Neural cell (in vitro differentiated cells): ENCODE measurements around the gene CDYL. TPM values are rescaled to one million over a fixed set of nuclear protein-coding genes. Genes with fewer than 3 reads are reported as not detected.

Source experiments
- H2AFZ ChIP-seq: fragments of 200-600, 300-800 bp; sonication (generic), shearing (Covaris generic); 2 replicates; pipeline ENCODE4 v1.6.0; 2014; ENCODE audit warnings: low read depth, mild to moderate bottlenecking, antibody characterized with exemption, low read length, moderate library complexity
- H3F3A ChIP-seq: fragments of 200-600 bp; shearing (Covaris generic); 2 replicates; pipeline ENCODE4 v1.6.1; 2016; ENCODE audit warnings: mild to moderate bottlenecking, moderate library complexity, mixed read lengths, antibody characterized with exemption, low read length; ENCODE audit not compliant: insufficient read depth, poor library complexity, severe bottlenecking
- H3K27ac ChIP-seq: fragments of 200-600, 300-800 bp; sonication (generic), shearing (Covaris generic); 2 replicates; pipeline ENCODE4 v1.5.1; 2014; ENCODE audit warnings: mild to moderate bottlenecking, low read length, moderate library complexity
- H3K27me3 ChIP-seq: fragments of 300-800, 200-600 bp; sonication (generic), shearing (Covaris generic); 2 replicates; pipeline ENCODE4 v1.6.0; 2014; ENCODE audit warnings: mild to moderate bottlenecking, low read depth, low read length, moderate library complexity; ENCODE audit not compliant: insufficient read depth
- H3K36me3 ChIP-seq: fragments of 300-800, 200-600 bp; sonication (generic), shearing (Covaris generic); 2 replicates; pipeline ENCODE4 v1.5.1; 2014; ENCODE audit warnings: mild to moderate bottlenecking, antibody characterized with exemption, low read length, moderate library complexity; ENCODE audit not compliant: insufficient read depth
- H3K4me2 ChIP-seq: fragments of 300-800, 200-600 bp; sonication (generic), shearing (Covaris generic); 2 replicates; pipeline ENCODE4 v1.6.0; 2014; ENCODE audit warnings: mild to moderate bottlenecking, low read length
- H3K4me3 ChIP-seq: fragments of 300-800, 200-600 bp; sonication (generic), shearing (Covaris generic); 2 replicates; pipeline ENCODE4 v1.5.1; 2014; ENCODE audit warnings: mild to moderate bottlenecking, low read length, moderate library complexity
- H3K79me2 ChIP-seq: fragments of 200-600 bp; shearing (Covaris generic); replicated peaks from 2 replicates; pipeline ENCODE4 v1.6.0; 2014; ENCODE audit warnings: mild to moderate bottlenecking, low read length, moderate library complexity; ENCODE audit not compliant: insufficient read depth
- H3K9ac ChIP-seq: fragments of 300-800, 200-600 bp; sonication (generic), shearing (Covaris generic); 2 replicates; pipeline ENCODE4 v1.6.1; 2016; ENCODE audit warnings: mild to moderate bottlenecking, low read length, mixed read lengths
- H3K9me2 ChIP-seq: fragments of 200-600 bp; shearing (Covaris generic); 2 replicates; pipeline ENCODE4 v1.6.1; 2016; ENCODE audit warnings: mild to moderate bottlenecking, low read length, mixed read lengths; ENCODE audit not compliant: insufficient read depth
- H3K9me3 ChIP-seq: fragments of 200-600, 300-800 bp; sonication (generic), shearing (Covaris generic); 2 replicates; pipeline ENCODE4 v1.6.1; 2016; ENCODE audit warnings: mild to moderate bottlenecking, mixed run types, low read length, moderate library complexity, mixed read lengths
- H4K20me1 ChIP-seq: fragments of 200-600 bp; shearing (Covaris generic); 2 replicates; pipeline ENCODE4 v1.6.1; 2016; ENCODE audit warnings: mild to moderate bottlenecking, mixed run types; ENCODE audit not compliant: insufficient read depth
- EP300 ChIP-seq: fragments of 450-650 bp; conservative IDR thresholded peaks from 2 replicates; pipeline ENCODE4 v1.6.1; 2014; ENCODE audit warnings: antibody characterized with exemption, mild to moderate bottlenecking, moderate library complexity; ENCODE audit not compliant: poor library complexity, severe bottlenecking
- EZH2 ChIP-seq: fragments of 200-600, 300-800 bp; shearing (Covaris generic), sonication (generic); IDR thresholded peaks from 2 replicates; pipeline ENCODE4 v1.6.1; 2014; ENCODE audit warnings: antibody characterized with exemption, low read length, borderline replicate concordance, mild to moderate bottlenecking; ENCODE audit not compliant: insufficient read depth, poor library complexity, severe bottlenecking
- MXI1 ChIP-seq: fragments of 450-650 bp; conservative IDR thresholded peaks from 2 replicates; pipeline ENCODE4 v1.6.1; 2014; ENCODE audit warnings: antibody characterized with exemption, mild to moderate bottlenecking; ENCODE audit not compliant: poor library complexity, severe bottlenecking
- POLR2AphosphoS5 ChIP-seq: IDR thresholded peaks from 2 replicates; pipeline ENCODE4 v1.6.1; 2012
- RAD21 ChIP-seq: fragments of 450-650 bp; conservative IDR thresholded peaks from 2 replicates; pipeline ENCODE4 v1.6.1; 2014; ENCODE audit warnings: antibody characterized with exemption, mild to moderate bottlenecking, moderate library complexity
- REST ChIP-seq: IDR thresholded peaks from 2 replicates; pipeline ENCODE4 v1.6.1; 2012; ENCODE audit warnings: borderline replicate concordance
- SMC3 ChIP-seq: fragments of 450-650 bp; conservative IDR thresholded peaks from 2 replicates; pipeline ENCODE4 v1.6.1; 2014; ENCODE audit warnings: antibody characterized with exemption, mild to moderate bottlenecking, moderate library complexity; ENCODE audit not compliant: poor library complexity
- TAF1 ChIP-seq: IDR thresholded peaks from 2 replicates; pipeline ENCODE4 v1.6.1; 2012; ENCODE audit warnings: low read depth
- polyA plus RNA-seq: library from polyadenylated mRNA; depleted of rRNA; stranded (reverse); fragments of >200 nt; gene quantifications from 2 replicates; pipeline ENCODE4 v1.2.3, GENCODE V29; 2014
- TF ChIP-seq, protein P1 (sequence below): fragments of 450-650 bp; IDR thresholded peaks from 2 replicates; pipeline ENCODE4 v1.5.1; 2014; ENCODE audit warnings: antibody characterized with exemption, mild to moderate bottlenecking, moderate library complexity; ENCODE audit not compliant: poor library complexity, severe bottlenecking

The CDYL gene
- polyA plus RNA-seq, 1 donor from 2014 or later, result 5.2 TPM

GRCh38 chr6:4975506-4975905 is 199.3 kb downstream of the CDYL start:
- no peak overlapping the region for H3K4me3 ChIP-seq
- H3K4me2 ChIP-seq, result no peak overlapping the region
- H3K9me3 ChIP-seq, result peaks cover 9% of the 10 kb centered on the region
- H3K9ac ChIP-seq, result no peak overlapping the region
- H3K79me2 ChIP-seq, result no peaks in the 10 kb centered on the region
- no peaks in the 10 kb centered on the region for H4K20me1 ChIP-seq
- H3F3A ChIP-seq, result no peaks in the 10 kb centered on the region
- no peak overlapping the region for H2AFZ ChIP-seq
- no peak overlapping the region for H3K27ac ChIP-seq
- no peaks in the 10 kb centered on the region for H3K9me2 ChIP-seq
- no peak for TF ChIP-seq EP300
- no peak for TF ChIP-seq SMC3
- TF ChIP-seq, protein P1, sequence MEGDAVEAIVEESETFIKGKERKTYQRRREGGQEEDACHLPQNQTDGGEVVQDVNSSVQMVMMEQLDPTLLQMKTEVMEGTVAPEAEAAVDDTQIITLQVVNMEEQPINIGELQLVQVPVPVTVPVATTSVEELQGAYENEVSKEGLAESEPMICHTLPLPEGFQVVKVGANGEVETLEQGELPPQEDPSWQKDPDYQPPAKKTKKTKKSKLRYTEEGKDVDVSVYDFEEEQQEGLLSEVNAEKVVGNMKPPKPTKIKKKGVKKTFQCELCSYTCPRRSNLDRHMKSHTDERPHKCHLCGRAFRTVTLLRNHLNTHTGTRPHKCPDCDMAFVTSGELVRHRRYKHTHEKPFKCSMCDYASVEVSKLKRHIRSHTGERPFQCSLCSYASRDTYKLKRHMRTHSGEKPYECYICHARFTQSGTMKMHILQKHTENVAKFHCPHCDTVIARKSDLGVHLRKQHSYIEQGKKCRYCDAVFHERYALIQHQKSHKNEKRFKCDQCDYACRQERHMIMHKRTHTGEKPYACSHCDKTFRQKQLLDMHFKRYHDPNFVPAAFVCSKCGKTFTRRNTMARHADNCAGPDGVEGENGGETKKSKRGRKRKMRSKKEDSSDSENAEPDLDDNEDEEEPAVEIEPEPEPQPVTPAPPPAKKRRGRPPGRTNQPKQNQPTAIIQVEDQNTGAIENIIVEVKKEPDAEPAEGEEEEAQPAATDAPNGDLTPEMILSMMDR, result no peak
- no peak for TF ChIP-seq POLR2AphosphoS5
- TF ChIP-seq TAF1, result no peak
- no peak for TF ChIP-seq RAD21
- no peak for TF ChIP-seq REST
- TF ChIP-seq EZH2, result no peak
- no peak for TF ChIP-seq MXI1
- no peaks in the 10 kb centered on the region for H3K36me3 ChIP-seq
- H3K27me3 ChIP-seq, result no peaks in the 10 kb centered on the region

GRCh38 chr6:4977468-4977867 is 201.3 kb downstream of the CDYL start:
- H3F3A ChIP-seq, result no peaks in the 10 kb centered on the region
- H2AFZ ChIP-seq, result no peak overlapping the region
- H3K9me3 ChIP-seq, result peaks cover 9% of the 10 kb centered on the region
- H3K9me2 ChIP-seq, result no peaks in the 10 kb centered on the region
- H3K4me2 ChIP-seq, result no peak overlapping the region
- H3K36me3 ChIP-seq, result no peaks in the 10 kb centered on the region
- no peak overlapping the region for H3K9ac ChIP-seq
- H3K27me3 ChIP-seq, result no peaks in the 10 kb centered on the region
- H3K4me3 ChIP-seq, result no peak overlapping the region
- no peaks in the 10 kb centered on the region for H3K79me2 ChIP-seq
- H4K20me1 ChIP-seq, result no peaks in the 10 kb centered on the region
- no peak overlapping the region for H3K27ac ChIP-seq
- TF ChIP-seq RAD21, result no peak
- TF ChIP-seq REST, result no peak
- no peak for TF ChIP-seq EZH2
- TF ChIP-seq TAF1, result no peak
- TF ChIP-seq POLR2AphosphoS5, result no peak
- TF ChIP-seq MXI1, result no peak
- no peak for TF ChIP-seq EP300
- TF ChIP-seq SMC3, result no peak
- TF ChIP-seq, protein P1, result no peak
